SW480 (cell line): ENCODE results near the gene CTSE.
"Not testable (repeated sequence)": the region's sequence is repeated elsewhere in the genome, so short reads cannot be mapped to it uniquely, and the experiment has no call there.

Experiments used
- DNase-seq: peaks from one replicate; pipeline ENCODE4 v3.0.0-alpha.2; 2016; ENCODE audit warnings: low spot score

The CTSE gene

GRCh38 chr1:206014601-206015000 is 9.1 kb downstream of the CTSE start:
- no peak for DNase-seq

GRCh38 chr1:206013026-206013795 is 10.5 kb downstream of the CTSE start:
- DNase-seq, result no peak

GRCh38 chr1:206012086-206012859 is 11.4 kb downstream of the CTSE start:
- DNase-seq, result peak; percentile 80

- DNase-seq, result no peak
Measured at GRCh38 chr1:206011057-206011456, 12.6 kb downstream of the CTSE start.

GRCh38 chr1:206010060-206010459 is 13.6 kb downstream of the CTSE start:
- DNase-seq, result no peak

GRCh38 chr1:206006946-206007345 is 16.7 kb downstream of the CTSE start:
- no peak for DNase-seq

GRCh38 chr1:206005778-206006180 is 17.9 kb downstream of the CTSE start:
- no peak for DNase-seq

GRCh38 chr1:206005234-206005633 is 18.5 kb downstream of the CTSE start:
- no peak for DNase-seq

- DNase-seq, result no peak
Measured at GRCh38 chr1:206004826-206005225, 18.9 kb downstream of the CTSE start.

- no peak for DNase-seq
Measured at GRCh38 chr1:206003854-206004800, 19.6 kb downstream of the CTSE start.

GRCh38 chr1:206002871-206003801 is 20.6 kb downstream of the CTSE start, which contains the start of gene RAB7B:
TSS of gene RAB7B (minus strand) at chr1:206003395. CDS start at chr1:205994135, 9,260 bp downstream.
- peak; percentile 25 for DNase-seq

- DNase-seq, result no peak
Measured at GRCh38 chr1:206002160-206002559, 21.5 kb downstream of the CTSE start.

GRCh38 chr1:206001476-206001888 is 22.2 kb downstream of the CTSE start:
- DNase-seq, result peak; percentile 68

- DNase-seq, result peak; percentile 44
Measured at GRCh38 chr1:206000641-206001339, 22.9 kb downstream of the CTSE start.

GRCh38 chr1:205998457-205999241 is 25.0 kb downstream of the CTSE start:
- no peak for DNase-seq

- DNase-seq, result not testable (repeated sequence)
Measured at GRCh38 chr1:205996641-205997040, 27.1 kb downstream of the CTSE start.

GRCh38 chr1:205994346-205994745 is 29.3 kb downstream of the CTSE start:
- no peak for DNase-seq

GRCh38 chr1:205993068-205993467 is 30.6 kb downstream of the CTSE start:
- DNase-seq, result no peak

- no peak for DNase-seq
Measured at GRCh38 chr1:205992218-205992882, 31.3 kb downstream of the CTSE start.
